IPS-18a (cell line): ENCODE data around the gene SYNGR1.
"Not testable (repeated sequence)": the region's sequence is repeated elsewhere in the genome, so short reads cannot be mapped to it uniquely, and the experiment has no call there.

ENCODE experiments used
- H3K27ac ChIP-seq: one replicate; pipeline ENCODE4 v1.5.1; 2013; ENCODE audit warnings: low read length
- H3K27me3 ChIP-seq: one replicate; pipeline ENCODE4 v1.6.1; 2013; ENCODE audit warnings: mild to moderate bottlenecking, low read length; ENCODE audit not compliant: control insufficient read depth, insufficient read depth
- H3K36me3 ChIP-seq: one replicate; pipeline ENCODE4 v1.6.1; 2013; ENCODE audit warnings: low read depth, low read length; ENCODE audit not compliant: control insufficient read depth
- H3K4me1 ChIP-seq: one replicate; pipeline ENCODE4 v1.6.1; 2013; ENCODE audit warnings: low read depth, low read length; ENCODE audit not compliant: control insufficient read depth
- H3K4me3 ChIP-seq: one replicate; pipeline ENCODE4 v1.5.1; 2013; ENCODE audit warnings: low read length
- H3K9ac ChIP-seq: one replicate; pipeline ENCODE4 v1.6.1; 2013; ENCODE audit warnings: mild to moderate bottlenecking, low read length, moderate library complexity
- H3K9me3 ChIP-seq: one replicate; pipeline ENCODE4 v1.6.1; 2013; ENCODE audit warnings: low read depth, low read length; ENCODE audit not compliant: control insufficient read depth

SYNGR1 gene

DNA sequence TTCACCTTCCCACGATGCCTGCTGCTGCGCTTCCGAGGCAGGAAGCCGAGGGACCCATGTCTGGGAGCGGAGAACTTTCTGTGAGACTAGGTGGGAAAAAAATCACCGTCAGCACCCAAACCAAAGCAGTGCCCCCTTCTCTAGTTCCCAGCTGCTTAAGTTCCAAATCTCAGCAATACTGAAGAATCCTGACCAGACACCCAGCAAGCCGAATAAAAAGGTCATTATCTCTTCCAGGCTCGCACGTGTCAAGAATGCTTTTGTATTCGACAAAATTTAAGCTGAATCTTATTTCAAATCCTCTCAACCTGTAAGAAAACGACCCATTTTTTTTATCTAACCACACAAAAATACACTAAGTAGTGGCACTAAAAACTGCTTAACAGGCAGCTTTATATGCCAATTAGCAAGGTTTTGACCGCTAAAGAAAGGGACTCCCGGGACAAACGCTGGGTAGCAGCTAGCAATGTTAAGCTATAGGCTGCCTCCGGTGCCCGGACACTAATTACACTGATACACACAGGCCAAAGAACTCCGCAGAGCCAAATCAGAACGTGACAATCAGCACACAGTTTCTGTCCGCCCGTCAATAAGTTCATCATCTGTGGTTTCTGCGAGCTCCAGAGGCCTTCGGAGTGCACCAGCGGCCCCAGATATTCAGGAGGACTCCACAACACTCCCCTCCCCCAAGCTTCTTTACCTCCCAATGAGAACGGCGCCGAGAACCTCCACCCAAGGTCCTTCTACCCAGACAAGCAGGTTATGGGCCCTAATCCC, 31.1 kb upstream of the SYNGR1 start:
- Histone ChIP-seq H3K27me3 (no peaks in the 10 kb centered on the region), H3K4me3 (peak overlapping the region; percentile 83), H3K4me1 (peaks cover 12% of the 10 kb centered on the region), H3K9me3 (no peaks in the 10 kb centered on the region), H3K9ac (peak overlapping the region; percentile 99), H3K27ac (peak overlapping the region; percentile 91), H3K36me3 (peaks cover 54% of the 10 kb centered on the region)

DNA sequence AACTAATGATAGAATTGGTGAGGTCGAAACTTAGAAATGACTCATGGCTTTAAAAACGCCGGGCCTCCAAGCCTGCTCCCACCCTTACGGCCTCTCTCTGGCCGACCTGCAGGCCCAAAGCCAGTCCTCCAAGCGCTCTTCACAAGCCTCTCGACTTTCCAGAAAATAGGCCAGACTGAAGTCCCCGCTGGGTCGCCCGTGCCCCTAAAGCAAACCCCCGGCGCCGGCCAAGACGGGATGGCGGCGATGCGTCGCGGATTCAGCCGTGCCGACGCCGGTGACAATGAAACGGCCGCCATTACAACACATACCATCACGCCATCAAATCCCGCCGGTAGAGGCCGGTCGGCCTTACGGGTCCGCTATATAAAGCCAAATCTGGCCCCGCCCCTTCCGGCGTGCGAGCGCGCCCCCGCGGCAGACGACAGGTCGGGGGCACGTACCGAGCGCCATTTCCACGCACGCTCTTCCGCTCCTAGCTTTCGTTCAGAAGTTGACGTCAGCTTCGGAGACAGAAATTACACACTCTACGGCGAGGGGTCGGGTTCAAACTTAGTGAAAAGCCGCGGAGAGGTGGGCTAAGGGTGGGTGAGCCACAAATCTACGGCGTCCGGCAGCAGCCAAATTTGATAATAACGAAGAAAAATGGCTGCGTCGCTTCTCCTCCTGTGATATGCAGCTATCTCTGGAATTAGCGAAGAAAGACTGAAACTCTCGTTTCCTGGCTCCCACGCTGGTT, 30.3 kb upstream of the SYNGR1 start, which contains the start of gene RPL3:
Gene RPL3 (minus strand): TSS at position 340 of the 739 bp plus-strand sequence. CDS start 26 bp downstream, at position 314.
- peaks cover 12% of the 10 kb centered on the region for H3K4me1 ChIP-seq
- H3K4me3 ChIP-seq: peak within 1 kb of the TSS; percentile 83
- peak within 1 kb of the TSS; percentile 99 for H3K9ac ChIP-seq
- no peaks in the 10 kb centered on the region for H3K27me3 ChIP-seq
- no peaks in the 10 kb centered on the region for H3K9me3 ChIP-seq
- H3K36me3 ChIP-seq: peaks cover 46% of the 10 kb centered on the region
- peak within 1 kb of the TSS; percentile 97 for H3K27ac ChIP-seq

DNA sequence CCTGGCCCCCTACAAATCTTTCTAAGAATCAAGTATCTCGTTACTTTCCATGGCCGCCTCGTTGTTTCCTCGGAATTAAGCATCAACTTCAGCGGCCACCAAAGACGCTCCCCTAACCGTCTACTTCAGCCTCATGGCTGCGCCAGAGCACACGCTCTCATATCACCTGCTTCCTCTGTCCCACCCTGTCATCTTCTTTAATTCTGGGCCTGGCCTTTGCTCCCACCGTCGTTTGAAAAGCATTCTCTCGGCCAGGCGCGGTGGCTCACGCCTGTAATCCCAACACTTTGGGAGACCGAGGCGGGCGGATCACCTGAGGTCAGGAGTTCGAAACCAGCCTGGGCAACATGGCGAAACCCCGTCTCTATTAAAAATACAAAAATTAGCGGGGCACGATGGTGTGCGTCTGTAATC, 29.2 kb upstream of the SYNGR1 start:
- H3K9ac ChIP-seq: peak overlapping the region; percentile 99
- not testable (repeated sequence) for H3K27me3 ChIP-seq, H3K27ac ChIP-seq, H3K9me3 ChIP-seq, H3K4me3 ChIP-seq
- H3K4me1 ChIP-seq: peaks cover 12% of the 10 kb centered on the region
- H3K36me3 ChIP-seq: peaks cover 34% of the 10 kb centered on the region

DNA sequence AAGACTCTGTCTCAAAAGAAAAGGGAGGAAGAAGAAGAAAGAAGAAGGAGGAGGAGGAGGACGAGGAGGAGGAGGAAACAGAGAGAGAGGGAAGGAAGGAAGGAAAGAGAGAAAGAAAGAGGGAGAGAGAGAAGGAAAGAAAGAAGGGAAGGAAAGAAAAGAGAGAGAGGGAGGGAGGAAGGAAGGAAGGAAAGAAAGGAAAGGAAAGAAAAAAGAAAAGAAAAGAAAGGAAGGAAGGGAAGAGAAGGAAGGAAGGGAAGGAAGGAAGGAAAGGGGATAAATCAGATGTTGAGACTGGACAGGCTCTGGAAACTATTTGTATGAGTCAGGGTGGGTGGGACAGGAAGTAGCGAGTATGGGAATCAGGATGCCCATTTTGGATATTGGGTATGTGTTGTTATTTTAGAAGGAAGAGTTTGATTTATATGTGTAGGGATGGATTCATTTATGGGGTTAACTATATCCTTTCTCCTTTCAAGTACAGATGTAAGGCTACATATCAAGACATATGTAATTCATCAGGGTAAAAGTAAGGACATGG, 24.3 kb upstream of the SYNGR1 start:
- no peak overlapping the region for H3K27ac ChIP-seq
- H3K9ac ChIP-seq: no peak overlapping the region
- H3K36me3 ChIP-seq: no peaks in the 10 kb centered on the region
- H3K9me3 ChIP-seq: no peaks in the 10 kb centered on the region
- H3K4me3 ChIP-seq: no peak overlapping the region
- no peaks in the 10 kb centered on the region for H3K27me3 ChIP-seq
- no peaks in the 10 kb centered on the region for H3K4me1 ChIP-seq

DNA sequence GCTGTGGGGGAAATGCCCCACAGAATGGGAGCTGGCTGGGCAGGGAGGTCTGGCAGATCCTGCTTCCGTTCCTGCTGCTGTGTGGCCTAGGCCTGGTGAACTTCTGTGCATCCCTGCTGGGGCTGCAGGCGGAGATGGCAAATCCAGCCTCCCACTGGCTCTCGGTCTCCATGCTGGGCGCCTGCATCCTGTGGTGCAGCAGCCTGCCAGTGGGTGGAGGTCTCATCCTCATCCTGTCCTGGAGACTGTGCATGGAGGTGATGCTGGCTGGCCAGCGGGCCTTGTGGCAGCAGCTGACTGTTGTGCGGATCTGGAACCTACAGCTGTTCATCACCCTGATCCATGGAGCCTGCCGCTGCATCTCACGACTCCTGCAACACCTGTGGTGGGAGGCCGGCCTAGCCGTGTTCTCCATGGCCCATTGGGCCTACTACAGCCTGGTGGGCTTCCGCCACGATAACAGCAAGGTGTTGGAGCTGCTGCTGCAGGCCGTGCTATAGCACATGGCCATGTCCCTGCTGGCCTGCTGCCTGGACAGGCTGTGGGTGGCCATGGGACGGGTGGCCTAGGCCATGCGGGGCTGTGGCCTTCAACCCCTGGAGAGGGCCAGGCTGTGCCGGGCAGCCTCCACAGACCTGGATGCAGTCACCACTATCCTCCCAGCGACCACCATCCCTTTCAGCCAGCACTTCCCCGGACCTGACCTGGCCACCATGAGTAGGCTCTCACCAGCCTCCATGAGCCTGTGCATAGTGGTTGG, 21.6 kb upstream of the SYNGR1 start:
- no peaks in the 10 kb centered on the region for H3K4me1 ChIP-seq
- no peaks in the 10 kb centered on the region for H3K36me3 ChIP-seq
- H3K4me3 ChIP-seq: no peak overlapping the region
- H3K9me3 ChIP-seq: no peaks in the 10 kb centered on the region
- no peak overlapping the region for H3K9ac ChIP-seq
- no peaks in the 10 kb centered on the region for H3K27me3 ChIP-seq
- no peak overlapping the region for H3K27ac ChIP-seq

DNA sequence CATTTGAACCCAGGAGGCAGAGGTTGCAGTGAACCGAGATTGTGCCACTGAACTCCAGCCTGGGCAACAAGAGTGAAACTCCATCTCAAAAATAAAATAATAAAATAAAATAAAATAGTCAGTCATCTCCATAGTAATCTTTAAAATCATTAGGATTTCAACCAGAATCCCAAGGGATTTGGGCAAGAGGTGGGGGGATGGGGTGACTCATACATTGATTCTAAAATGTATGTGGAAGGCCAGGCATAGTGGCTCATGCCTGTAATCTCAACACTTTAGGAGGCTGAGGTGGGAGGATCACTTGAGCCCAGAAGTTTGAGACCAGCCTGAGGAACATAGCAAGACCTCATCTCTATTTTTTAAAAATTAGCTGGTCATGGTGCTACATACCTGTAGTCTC, 19.2 kb upstream of the SYNGR1 start:
- H3K9me3 ChIP-seq, H3K36me3 ChIP-seq, H3K27me3 ChIP-seq: not testable (repeated sequence)

DNA sequence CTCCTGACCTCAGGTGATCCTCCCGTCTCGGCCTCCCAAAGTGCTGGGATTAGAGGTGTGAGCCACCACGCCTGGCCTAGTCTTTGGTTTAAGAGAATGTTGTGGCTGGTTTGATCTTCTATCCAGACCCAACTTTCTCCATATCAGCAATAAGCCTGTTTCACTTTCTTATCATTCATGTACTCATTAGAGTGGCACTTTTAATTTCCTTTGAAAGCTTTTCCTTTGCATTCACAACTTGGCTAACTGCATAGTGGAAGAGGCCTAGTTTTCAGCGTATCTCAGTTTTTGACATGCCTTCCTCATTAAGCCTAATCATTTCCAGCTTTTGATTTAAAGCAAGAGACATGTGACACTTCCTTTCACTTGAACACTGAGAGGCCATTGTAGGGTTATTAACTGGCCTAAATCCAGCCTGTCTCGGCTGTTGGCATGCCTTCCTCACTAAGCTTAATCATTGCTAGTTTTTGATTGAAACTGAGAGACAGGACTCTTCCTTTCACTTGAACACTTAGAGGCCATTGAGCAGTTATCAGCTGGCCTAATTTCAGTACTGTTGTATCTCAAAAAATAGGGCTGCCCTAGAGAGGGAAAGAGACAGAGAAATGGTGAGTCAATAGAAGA, 17.2 kb upstream of the SYNGR1 start:
- H3K27me3 ChIP-seq: no peaks in the 10 kb centered on the region
- no peak overlapping the region for H3K9ac ChIP-seq
- H3K4me3 ChIP-seq: no peak overlapping the region
- H3K36me3 ChIP-seq: no peaks in the 10 kb centered on the region
- no peaks in the 10 kb centered on the region for H3K4me1 ChIP-seq
- H3K9me3 ChIP-seq: no peaks in the 10 kb centered on the region
- H3K27ac ChIP-seq: no peak overlapping the region

More for the DNA sequence above, 19.2 kb upstream of the SYNGR1 start:
- not testable (repeated sequence) for H3K27ac ChIP-seq, H3K4me1 ChIP-seq, H3K9ac ChIP-seq, H3K4me3 ChIP-seq

DNA sequence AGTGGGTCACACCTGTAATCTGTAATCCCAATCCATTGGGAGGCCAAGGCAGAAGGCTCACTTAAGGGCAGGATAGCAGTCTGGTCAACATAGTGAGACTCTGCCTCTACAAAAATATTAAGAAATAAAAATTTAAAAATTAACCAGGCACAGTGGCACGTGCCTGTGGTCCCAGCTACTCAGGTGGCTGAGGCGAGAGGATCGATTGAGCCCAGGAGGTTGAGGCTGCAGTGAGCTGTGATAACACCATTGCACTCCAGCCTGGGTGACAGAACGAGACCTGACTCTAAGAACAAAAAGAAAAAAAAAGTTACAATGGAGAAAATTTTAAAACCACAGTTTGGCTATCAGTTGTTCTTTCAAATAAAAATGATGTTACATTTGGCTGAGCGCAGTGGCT, 13.4 kb upstream of the SYNGR1 start:
- Histone ChIP-seq H3K27ac (no peak overlapping the region), H3K9me3 (no peaks in the 10 kb centered on the region), H3K36me3 (no peaks in the 10 kb centered on the region), H3K4me3 (no peak overlapping the region), H3K4me1 (no peaks in the 10 kb centered on the region), H3K27me3 (no peaks in the 10 kb centered on the region), H3K9ac (no peak overlapping the region)

DNA sequence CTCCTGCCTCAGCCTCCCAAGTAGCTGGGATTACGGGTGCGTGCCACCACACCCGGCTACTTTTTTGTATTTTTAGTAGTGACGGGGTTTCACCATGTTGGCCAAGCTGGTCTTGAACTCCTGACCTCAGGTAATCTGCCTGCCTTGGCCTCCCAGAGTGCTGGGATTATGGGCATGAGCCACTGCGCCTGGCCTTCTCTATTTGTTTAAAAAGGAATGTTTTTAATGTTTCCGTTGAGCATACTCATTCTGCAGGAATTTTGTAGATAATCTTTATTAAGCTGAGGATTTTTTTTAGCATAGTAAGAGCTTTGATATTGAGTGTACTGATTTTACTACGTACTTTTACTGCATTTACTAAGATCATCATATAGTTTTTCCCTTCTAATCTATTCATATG, 10.0 kb upstream of the SYNGR1 start:
- not testable (repeated sequence) for H3K4me1 ChIP-seq, H3K9ac ChIP-seq, H3K4me3 ChIP-seq, H3K27ac ChIP-seq, H3K27me3 ChIP-seq, H3K36me3 ChIP-seq, H3K9me3 ChIP-seq

DNA sequence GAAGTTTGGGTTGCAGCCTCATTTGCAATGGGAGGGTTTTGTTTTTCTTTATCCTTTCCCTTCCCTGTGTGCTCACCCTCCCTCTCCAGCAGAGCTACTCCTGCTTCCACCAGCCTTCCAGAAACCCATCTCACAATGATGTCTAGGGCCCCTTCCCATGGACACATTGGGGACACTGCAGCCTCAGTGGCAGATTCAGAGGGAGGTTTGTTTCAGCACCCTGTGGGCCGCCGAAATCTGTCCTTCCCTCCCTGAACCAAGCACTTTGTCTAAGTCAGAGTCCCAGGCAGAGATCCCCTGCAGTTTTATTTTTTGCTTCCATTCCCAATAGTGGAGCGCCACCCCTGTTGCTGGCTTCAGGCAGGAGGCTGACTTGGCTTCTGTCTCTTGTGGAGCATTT, 8.6 kb upstream of the SYNGR1 start:
- no peak overlapping the region for H3K4me3 ChIP-seq
- no peaks in the 10 kb centered on the region for H3K9me3 ChIP-seq
- no peak overlapping the region for H3K27ac ChIP-seq
- peaks cover 7% of the 10 kb centered on the region for H3K4me1 ChIP-seq
- no peaks in the 10 kb centered on the region for H3K27me3 ChIP-seq
- no peak overlapping the region for H3K9ac ChIP-seq
- no peaks in the 10 kb centered on the region for H3K36me3 ChIP-seq
